DND-41 (cell line): Measurements from ENCODE around the gene EIF3J.

Source experiments
- CTCF ChIP-seq: IDR thresholded peaks from 2 replicates; pipeline ENCODE4 v1.5.1; 2012; ENCODE audit warnings: borderline replicate concordance, low read length, moderate library complexity, mild to moderate bottlenecking; ENCODE audit not compliant: poor library complexity, severe bottlenecking; ENCODE audit errors: extremely low read depth
- EZH2 ChIP-seq: IDR thresholded peaks from 3 replicates; pipeline ENCODE4 v1.6.1; 2012; ENCODE audit warnings: borderline replicate concordance, low read depth, mild to moderate bottlenecking, moderate library complexity, low read length, inconsistent platforms; ENCODE audit not compliant: severe bottlenecking

- TF ChIP-seq CTCF (no peak), EZH2 (no peak)
Observed at GRCh38 chr15:44566155-44566540, 29.2 kb downstream of the EIF3J start.
